Sigmoid colon (tissue), 7 donors: ENCODE results near the gene GNL1. TPM values are rescaled to one million over a fixed set of nuclear protein-coding genes. Genes with fewer than 3 reads are reported as not detected.
A peak's percentile ranks its signal among the peaks of the same experiment; 100 is the strongest.

Experiments
- DNase-seq: peaks from one replicate; pipeline ENCODE4 v3.0.0-alpha.2; 2019
- H3K27ac ChIP-seq, 4 donors: fragments of 200-600 bp; sonication (generic); one replicate each; pipeline ENCODE4 v1.5.1; 2016 to 2019; ENCODE audit warnings: mild to moderate bottlenecking in 1 of 4
- H3K27me3 ChIP-seq, 3 donors: fragments of 200-600 bp; sonication (generic); one replicate each; pipeline ENCODE4 v1.5.1; 2019; ENCODE audit warnings: mild to moderate bottlenecking in 1 of 3
- H3K36me3 ChIP-seq, 4 donors: fragments of 200-600 bp; sonication (generic); one replicate each; pipeline ENCODE4 v1.5.1; 2016 to 2019
- H3K4me1 ChIP-seq, 4 donors: fragments of 200-600 bp; sonication (generic); one replicate each; pipeline ENCODE4 v1.5.1; 2017 to 2019
- H3K4me3 ChIP-seq, 4 donors: fragments of 200-600 bp; sonication (generic); one replicate each; pipeline ENCODE4 v1.5.1; 2017 to 2019; ENCODE audit warnings: mild to moderate bottlenecking in 2 of 4, moderate library complexity in 1 of 4
- H3K9me3 ChIP-seq, 4 donors: fragments of 200-600 bp in 3 of 4; sonication (generic) in 3 of 4; one replicate each; pipeline versions ENCODE4 v1.5.1 to v1.6.1; 2013 to 2019
- EP300 ChIP-seq, 4 donors: sonication (generic); formaldehyde crosslinking; IDR thresholded peaks; one replicate each; pipeline ENCODE4 v1.6.1; 2017; ENCODE audit warnings: antibody characterized with exemption in 4 of 4
- POLR2A ChIP-seq, 2 donors: fragments of 450-650 bp; IDR thresholded peaks; one replicate each; pipeline ENCODE4 v1.6.1; 2016; ENCODE audit warnings: antibody characterized with exemption in 2 of 2, mild to moderate bottlenecking in 2 of 2, moderate library complexity in 2 of 2
- POLR2AphosphoS5 ChIP-seq, 4 donors: sonication (generic); formaldehyde crosslinking; IDR thresholded peaks; one replicate each; pipeline ENCODE4 v1.6.1; 2017; ENCODE audit warnings: antibody characterized with exemption in 4 of 4
- whole genome bisulfite sequencing, 2 donors: extraction: QIAGEN DNeasy Blood & Tissue Kit; methylation state at CpG; one replicate each; pipeline ENCODE4 v1.1.7; 2013; 5-methylcytosine and 5-hydroxymethylcytosine counted together
- intact Hi-C: fragments of 100-400 bp; cut with DNase I; formaldehyde crosslinking; loops from one replicate; pipeline ENCODE4 v1.15.1; 2023
- polyA plus RNA-seq, 3 donors: library from polyadenylated mRNA; stranded (reverse); fragments of 200-250 nt; gene quantifications; one replicate each; pipeline ENCODE4 v1.2.3, GENCODE V29; 2013
- total RNA-seq, 4 donors: library from RNA; depleted of rRNA; stranded (reverse); fragments of >200 nt; gene quantifications; one replicate each; pipeline ENCODE4 v1.1.0, GENCODE V29; 2016
- TF ChIP-seq, protein P1 (sequence below), 4 experiments: fragments of 450-650 bp in 3 of 4; fragments of 200-600 bp in 1 of 4; IDR thresholded peaks; one replicate each; pipeline ENCODE4 v1.5.1; 2016 to 2019; ENCODE audit warnings: antibody characterized with exemption in 4 of 4, mild to moderate bottlenecking in 3 of 4, moderate library complexity in 2 of 4
- donor health status: healthy with polysubstance abuse.
- donor health status: Bipolar disorder and iron deficiency.
- donor health status: healthy.

The GNL1 gene
- total and polyA plus RNA-seq, 7 donors = 27.7 to 50.6 (median 35.7) TPM

- TF ChIP-seq, protein P1, sequence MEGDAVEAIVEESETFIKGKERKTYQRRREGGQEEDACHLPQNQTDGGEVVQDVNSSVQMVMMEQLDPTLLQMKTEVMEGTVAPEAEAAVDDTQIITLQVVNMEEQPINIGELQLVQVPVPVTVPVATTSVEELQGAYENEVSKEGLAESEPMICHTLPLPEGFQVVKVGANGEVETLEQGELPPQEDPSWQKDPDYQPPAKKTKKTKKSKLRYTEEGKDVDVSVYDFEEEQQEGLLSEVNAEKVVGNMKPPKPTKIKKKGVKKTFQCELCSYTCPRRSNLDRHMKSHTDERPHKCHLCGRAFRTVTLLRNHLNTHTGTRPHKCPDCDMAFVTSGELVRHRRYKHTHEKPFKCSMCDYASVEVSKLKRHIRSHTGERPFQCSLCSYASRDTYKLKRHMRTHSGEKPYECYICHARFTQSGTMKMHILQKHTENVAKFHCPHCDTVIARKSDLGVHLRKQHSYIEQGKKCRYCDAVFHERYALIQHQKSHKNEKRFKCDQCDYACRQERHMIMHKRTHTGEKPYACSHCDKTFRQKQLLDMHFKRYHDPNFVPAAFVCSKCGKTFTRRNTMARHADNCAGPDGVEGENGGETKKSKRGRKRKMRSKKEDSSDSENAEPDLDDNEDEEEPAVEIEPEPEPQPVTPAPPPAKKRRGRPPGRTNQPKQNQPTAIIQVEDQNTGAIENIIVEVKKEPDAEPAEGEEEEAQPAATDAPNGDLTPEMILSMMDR (IDR thresholded peaks at IDR 0.05) = no peak
- no peak for TF ChIP-seq EP300 (IDR thresholded peaks at IDR 0.05)
- no peak for TF ChIP-seq POLR2A (IDR thresholded peaks at IDR 0.05)
- no peak for TF ChIP-seq POLR2AphosphoS5 (IDR thresholded peaks at IDR 0.05)
- WGBS, 2 donors = 0 to 3% methylated on average over 8 of the region's 8 CpGs
- intact Hi-C loops = loop anchor here (2.0 kb wide), 1 partner anchor 15 kb away; the partner anchor contains the start of genes GNL1 and PRR3
- H3K27ac ChIP-seq = peak overlapping the region; percentile 84 to 91 (median 90)
- DNase-seq = no peak
- no peaks in the 10 kb centered on the region for H3K27me3 ChIP-seq
- peak overlapping the region; percentile 52 to 66 (median 62) for H3K4me3 ChIP-seq
- no peaks in the 10 kb centered on the region for H3K9me3 ChIP-seq
- H3K4me1 ChIP-seq = peaks cover 0 to 38% (median 30%) of the 10 kb centered on the region in 4 donors
- H3K36me3 ChIP-seq = peaks cover 0 to 7% (median 0%) of the 10 kb centered on the region in 4 donors
Observed at GRCh38 chr6:30571762-30572082, 15.4 kb upstream of the GNL1 start.

DNA sequence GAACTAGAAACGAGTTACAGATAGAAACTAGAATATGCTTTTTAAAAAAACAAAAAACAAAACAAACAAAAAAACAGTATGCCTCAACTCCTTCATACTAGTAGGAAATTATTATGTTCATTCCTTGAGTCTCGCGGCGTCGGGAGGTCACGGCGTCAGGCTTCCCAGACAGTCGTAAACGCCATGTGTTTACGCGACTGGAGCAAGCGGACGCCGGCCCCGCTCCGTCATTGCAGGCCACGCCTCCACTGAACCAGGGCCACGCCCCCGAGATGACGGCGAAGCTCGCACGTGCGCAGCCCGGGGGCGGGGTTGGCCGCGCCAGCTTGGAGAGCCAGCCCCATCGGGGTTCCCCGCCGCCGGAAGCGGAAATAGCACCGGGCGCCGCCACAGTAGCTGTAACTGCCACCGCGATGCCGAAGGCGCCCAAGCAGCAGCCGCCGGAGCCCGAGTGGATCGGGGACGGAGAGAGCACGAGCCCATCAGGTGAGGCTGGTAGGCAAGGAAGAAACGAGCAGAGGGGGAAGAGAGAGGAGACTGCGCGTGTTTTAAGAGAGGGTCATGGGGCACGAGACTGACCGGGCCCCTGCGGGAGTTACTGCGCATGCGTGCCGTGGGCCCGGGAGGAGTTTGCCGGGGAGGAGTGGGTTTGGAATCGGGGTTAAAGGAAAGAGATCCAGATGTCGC is 14.9 kb upstream of the GNL1 start, which contains the start of gene ABCF1:
Gene ABCF1 (plus strand): TSS at position 368 of the 687 bp plus-strand sequence. CDS start 46 bp downstream, at position 414.
- Histone ChIP-seq H3K36me3 (peaks cover 0 to 5% (median 0%) of the 10 kb centered on the region in 4 donors), H3K4me1 (peaks cover 0 to 38% (median 30%) of the 10 kb centered on the region in 4 donors), H3K27me3 (no peaks in the 10 kb centered on the region), H3K27ac (peak within 1 kb of the TSS; percentile 84 to 91 (median 90)), H3K4me3 (peak within 1 kb of the TSS; percentile 52 to 66 (median 62)), H3K9me3 (no peaks in the 10 kb centered on the region)
- intact Hi-C loops = loop anchor here (2.0 kb wide), 1 partner anchor 14 kb away; the partner anchor contains the start of genes GNL1 and PRR3
- TF ChIP-seq POLR2AphosphoS5 (IDR thresholded peaks at IDR 0.05) (peak; percentile 86 to 96 (median 88)), EP300 (IDR thresholded peaks at IDR 0.05) (peak in 2 of 4 donors; percentile 15 to 53), POLR2A (IDR thresholded peaks at IDR 0.05) (peak; percentile 34 to 78)
- TF ChIP-seq, protein P1 (IDR thresholded peaks at IDR 0.05) = no peak
- peak; percentile 99 for DNase-seq
- WGBS, 2 donors = 0% methylated on average over 59 of the region's 59 CpGs

DNA sequence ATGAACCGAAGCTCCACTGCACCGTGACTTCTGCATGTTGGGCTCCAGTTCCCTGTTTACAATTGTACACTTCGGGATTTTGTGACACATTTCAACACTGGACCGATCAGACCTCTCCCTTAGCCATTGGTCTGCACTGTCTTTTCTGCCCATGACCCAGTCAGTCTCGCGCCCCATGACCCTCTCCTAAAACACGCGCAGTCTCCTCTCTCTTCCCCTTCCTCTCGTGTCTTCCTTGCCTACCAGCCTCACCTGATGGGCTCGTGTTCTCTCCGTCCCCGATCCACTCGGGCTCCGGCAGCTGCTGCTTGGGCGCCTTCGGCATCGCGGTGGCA is 14.4 kb upstream of the GNL1 start:
- TF ChIP-seq, protein P1 (IDR thresholded peaks at IDR 0.05) = no peak
- no peak for TF ChIP-seq POLR2A (IDR thresholded peaks at IDR 0.05)
- Histone ChIP-seq H3K4me1 (peaks cover 0 to 38% (median 30%) of the 10 kb centered on the region in 4 donors), H3K27ac (peak overlapping the region; percentile 84 to 91 (median 90)), H3K36me3 (peaks cover 0 to 5% (median 0%) of the 10 kb centered on the region in 4 donors), H3K9me3 (no peaks in the 10 kb centered on the region), H3K4me3 (peak overlapping the region; percentile 52 to 66 (median 62)), H3K27me3 (no peaks in the 10 kb centered on the region)
- DNase-seq = no peak
- 0 to 1% methylated on average over 18 of the region's 18 CpGs for WGBS, 2 donors
- intact Hi-C loops = loop anchor here (2.0 kb wide), 1 partner anchor 14 kb away; the partner anchor contains the start of genes GNL1 and PRR3

DNA sequence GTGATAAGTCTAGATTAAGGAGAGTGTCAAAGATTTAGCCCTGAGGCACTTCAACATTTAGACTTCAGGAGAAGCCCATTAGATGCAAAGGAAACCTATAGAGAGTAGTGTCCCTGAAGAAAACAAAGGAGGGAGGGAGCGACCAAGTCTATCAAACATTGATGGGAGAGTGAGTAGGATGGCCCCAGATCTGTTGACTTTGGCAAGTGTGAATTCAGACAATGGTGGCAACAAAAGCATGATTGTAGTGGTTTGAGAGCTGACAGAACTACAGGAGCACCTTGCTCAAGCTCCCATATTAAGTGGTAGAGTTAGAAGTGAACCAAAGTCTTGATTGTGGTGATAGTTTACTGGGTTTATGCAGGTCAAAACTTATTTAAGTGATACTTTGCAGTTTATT is 14.0 kb upstream of the GNL1 start:
- intact Hi-C loops = loop anchor here (2.0 kb wide), 1 partner anchor 13 kb away; the partner anchor contains the start of genes GNL1 and PRR3
- no peak for TF ChIP-seq POLR2AphosphoS5 (IDR thresholded peaks at IDR 0.05)
- Histone ChIP-seq H3K27me3 (no peaks in the 10 kb centered on the region), H3K4me1 (peaks cover 0 to 36% (median 30%) of the 10 kb centered on the region in 4 donors), H3K4me3 (peak overlapping the region; percentile 52 to 66 (median 62)), H3K9me3 (no peaks in the 10 kb centered on the region), H3K27ac (peak overlapping the region; percentile 84 to 91 (median 90)), H3K36me3 (peaks cover 0 to under 1% (median 0%) of the 10 kb centered on the region in 4 donors)
- DNase-seq = no peak
- WGBS, 2 donors = 12 to 70% methylated on average over 1 of the region's 1 CpG

DNA sequence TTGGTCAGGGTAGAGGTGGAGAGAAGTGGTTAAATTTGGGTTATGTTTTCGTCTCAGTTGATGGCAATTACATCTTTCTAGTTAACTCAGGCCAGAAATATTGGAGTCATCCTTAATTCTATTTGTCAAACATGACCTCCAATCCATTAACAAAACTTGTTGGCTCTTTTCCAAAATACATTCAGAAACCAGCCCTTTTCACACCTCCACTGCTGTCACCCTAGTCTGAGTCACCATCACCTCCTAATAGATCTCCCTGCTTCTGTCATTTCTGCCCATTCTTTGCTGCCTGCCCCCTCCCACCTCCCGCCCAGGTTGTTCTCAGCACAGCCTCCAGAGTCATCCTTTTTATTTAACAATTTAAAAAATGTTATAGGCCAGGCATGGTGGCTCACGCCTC is 12.0 kb upstream of the GNL1 start:
- Histone ChIP-seq H3K27me3 (no peaks in the 10 kb centered on the region), H3K9me3 (no peaks in the 10 kb centered on the region), H3K4me1 (peaks cover 0 to 27% (median 24%) of the 10 kb centered on the region in 4 donors), H3K27ac (no peak overlapping the region), H3K36me3 (peaks cover 0 to 2% (median 0%) of the 10 kb centered on the region in 4 donors), H3K4me3 (no peak overlapping the region)
- TF ChIP-seq, protein P1 (IDR thresholded peaks at IDR 0.05) = no peak
- TF ChIP-seq POLR2A (IDR thresholded peaks at IDR 0.05) (no peak), POLR2AphosphoS5 (IDR thresholded peaks at IDR 0.05) (no peak), EP300 (IDR thresholded peaks at IDR 0.05) (no peak)
- intact Hi-C loops = no loop called here
- 61 to 73% methylated on average over 3 of the region's 3 CpGs for WGBS, 2 donors
- DNase-seq = no peak
